Activated T-helper 9 cell treated with anti-CD3 and anti-CD28 coated beads, Interleukin-2, amount 50 U/mL, for 16 hours (primary cell): ENCODE results near the gene DOCK11.

Experiments
- DNase-seq: peaks from one replicate; pipeline ENCODE4 v3.0.0-alpha.2; 2020; ENCODE audit warnings: low read depth

Gene DOCK11

DNA sequence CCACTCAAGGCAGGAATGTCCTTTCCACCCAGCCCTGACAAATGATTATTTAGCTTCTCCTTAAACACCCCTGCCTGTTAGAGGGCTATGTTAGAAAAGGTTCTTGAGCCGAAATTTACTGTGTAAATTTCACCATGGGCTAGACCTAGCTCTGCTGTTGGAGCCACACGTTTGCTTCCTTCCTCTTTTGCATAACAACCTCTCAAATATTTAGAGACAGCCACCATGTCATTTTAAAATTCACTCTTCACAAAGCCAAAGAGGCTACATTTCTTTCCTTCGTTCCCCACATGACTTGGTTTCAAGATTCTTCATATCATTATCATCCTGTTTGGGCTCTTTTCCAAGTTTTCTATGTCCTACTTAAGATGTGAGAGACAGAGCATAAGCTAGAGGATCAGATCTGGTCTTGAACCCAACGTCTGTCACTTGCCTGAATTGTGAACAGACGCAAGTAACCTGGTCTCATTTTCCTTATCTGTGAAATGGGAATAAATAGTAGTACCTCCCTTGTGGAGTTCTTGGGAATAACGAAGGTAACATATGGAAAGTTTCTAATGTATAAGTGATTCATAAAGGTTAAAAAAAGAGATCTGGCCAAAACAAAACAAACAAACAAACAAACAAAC, 6.7 kb downstream of the DOCK11 start:
- no peak for DNase-seq

DNA sequence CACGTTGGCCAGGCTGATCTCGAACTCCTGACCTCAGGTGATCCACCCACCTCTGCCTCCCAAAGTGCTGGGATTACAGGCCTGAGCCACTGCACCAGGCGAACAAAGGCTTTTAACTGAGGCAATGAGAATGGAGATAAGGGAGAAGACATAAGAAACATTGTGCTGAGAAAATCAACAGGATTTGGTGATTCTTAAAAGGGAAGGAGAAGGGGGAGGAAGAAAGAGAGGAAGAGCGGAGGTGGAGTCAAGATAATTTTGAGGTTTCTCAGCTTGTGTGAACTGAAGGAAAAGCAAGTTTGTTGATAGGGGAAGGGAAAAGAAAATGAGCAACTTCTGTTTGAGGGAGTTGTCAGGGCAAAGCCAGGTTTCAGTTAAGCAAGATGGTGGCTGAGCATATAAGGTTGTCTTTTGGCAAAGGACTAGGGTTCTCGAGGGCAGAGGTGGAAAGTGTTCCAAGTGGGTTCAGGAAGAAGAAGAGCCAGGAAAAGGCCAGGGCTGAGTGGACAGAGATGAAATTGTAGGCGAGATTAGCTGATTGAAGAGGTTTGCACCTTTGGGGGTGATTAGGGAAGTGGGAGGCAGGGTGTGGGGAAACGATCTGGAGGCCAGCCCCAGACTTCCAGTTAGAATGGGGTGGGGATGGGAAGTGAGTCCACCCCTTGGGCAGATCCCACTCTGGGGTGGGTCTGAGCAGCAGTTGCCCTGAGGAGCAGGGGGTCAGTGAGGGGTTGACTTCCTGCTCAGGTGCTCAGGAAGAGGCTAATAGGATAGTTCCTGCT, 7.8 kb downstream of the DOCK11 start:
- no peak for DNase-seq

GRCh38 chrX:118504581-118504980, 9.0 kb downstream of the DOCK11 start:
- DNase-seq, result no peak

- DNase-seq, result no peak
Measured at GRCh38 chrX:118506805-118507480, 11.3 kb downstream of the DOCK11 start.

- DNase-seq, result no peak
Measured at GRCh38 chrX:118507766-118508165, 12.2 kb downstream of the DOCK11 start.

GRCh38 chrX:118508221-118508620, 12.6 kb downstream of the DOCK11 start:
- DNase-seq, result no peak

DNA sequence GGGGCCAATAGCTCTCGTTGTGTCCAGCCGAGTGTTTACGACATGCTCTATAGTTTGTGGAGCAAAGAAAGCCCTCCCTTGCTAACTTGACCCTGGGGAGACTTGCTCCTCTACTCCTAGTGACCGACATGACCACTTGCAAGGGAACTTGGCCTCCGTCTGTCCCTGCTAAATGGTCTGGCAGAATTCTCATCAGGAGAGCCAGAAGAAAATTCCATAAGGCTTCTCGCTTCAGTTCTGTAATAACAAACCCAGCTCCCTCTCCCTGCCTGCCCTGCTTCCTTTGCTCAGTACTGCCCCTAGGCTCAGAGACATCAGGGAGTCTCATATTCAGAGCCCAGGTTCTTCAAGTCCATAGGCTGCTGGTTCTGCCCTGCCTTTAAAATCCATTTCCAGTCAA, 13.0 kb downstream of the DOCK11 start:
- DNase-seq, result no peak

GRCh38 chrX:118510111-118510510, 14.5 kb downstream of the DOCK11 start:
- DNase-seq, result no peak

DNA sequence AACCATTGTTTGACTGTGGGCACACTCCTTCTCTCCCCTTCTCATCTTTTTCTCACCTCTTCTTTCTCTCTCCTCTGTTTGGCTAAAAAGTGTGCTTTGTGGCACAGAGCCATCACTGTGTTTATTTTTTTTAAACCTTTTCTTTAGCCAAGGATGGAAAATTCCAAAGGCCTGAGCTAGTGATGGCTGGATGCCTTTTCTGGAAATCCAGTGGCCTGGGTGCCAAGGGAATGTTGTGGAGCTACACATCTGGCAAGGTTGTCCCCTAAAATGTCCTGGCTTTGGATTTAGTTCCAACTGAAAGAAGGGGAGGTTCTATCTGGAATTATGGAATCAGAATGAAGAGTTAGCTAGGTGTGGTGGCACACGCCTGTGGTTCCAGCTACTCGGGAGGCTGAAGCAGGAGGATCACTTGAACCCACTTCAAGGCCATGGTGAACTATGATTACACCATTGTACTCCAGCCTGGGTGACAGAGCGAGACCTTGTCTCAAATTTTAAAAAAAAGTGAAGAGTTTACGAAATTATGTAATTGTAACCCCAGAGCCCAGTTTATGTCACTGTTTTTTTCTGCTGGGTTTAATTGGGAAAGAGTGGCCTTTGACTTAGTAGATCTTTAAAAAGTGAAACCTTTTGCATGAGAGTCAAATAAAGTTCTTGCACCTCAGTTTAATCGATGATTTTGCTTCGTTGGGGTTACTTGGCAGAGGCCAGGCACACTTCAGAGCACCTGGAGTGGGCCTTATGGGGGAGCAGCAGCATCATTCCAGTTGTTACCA, 17.7 kb downstream of the DOCK11 start:
- no peak for DNase-seq

DNA sequence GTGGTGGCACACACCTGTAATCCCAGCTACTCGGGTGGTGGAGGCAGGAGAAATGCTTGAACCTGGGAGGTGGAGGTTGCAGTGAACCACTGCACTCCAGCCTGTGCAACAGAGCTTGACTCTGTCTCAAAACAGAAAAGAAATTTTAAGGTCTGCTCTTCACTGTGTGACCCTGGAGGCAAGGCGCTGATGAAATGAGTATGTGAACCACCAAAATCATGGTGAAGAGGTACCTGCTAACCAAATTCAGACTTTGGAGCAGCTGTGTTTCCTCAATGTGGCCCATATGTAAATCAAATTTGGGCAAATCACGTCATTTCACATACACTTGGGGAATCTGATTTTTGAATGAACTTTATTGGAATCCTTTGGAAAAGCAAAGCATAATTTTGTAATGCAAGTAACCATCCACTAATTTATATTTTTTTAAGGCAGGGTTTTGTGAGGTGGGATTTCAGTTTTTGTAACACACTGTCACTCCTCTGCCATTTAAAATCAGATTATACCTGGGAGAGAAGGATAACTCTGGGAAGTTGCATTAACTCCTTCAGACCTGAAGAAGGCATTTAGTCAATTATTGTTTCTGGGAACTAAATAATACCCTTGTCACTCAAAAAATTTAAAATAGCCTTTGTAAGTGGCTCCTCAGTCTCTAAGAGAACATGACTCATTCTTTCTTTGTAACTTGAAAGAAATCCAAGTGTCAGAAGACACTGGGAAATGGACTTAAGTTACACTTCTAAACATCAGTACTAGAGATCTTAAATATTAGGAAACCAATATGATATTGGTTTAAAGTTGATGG, 24.0 kb downstream of the DOCK11 start:
- DNase-seq, result no peak

- no peak for DNase-seq
Measured at GRCh38 chrX:118520216-118521206, 24.9 kb downstream of the DOCK11 start.

DNA sequence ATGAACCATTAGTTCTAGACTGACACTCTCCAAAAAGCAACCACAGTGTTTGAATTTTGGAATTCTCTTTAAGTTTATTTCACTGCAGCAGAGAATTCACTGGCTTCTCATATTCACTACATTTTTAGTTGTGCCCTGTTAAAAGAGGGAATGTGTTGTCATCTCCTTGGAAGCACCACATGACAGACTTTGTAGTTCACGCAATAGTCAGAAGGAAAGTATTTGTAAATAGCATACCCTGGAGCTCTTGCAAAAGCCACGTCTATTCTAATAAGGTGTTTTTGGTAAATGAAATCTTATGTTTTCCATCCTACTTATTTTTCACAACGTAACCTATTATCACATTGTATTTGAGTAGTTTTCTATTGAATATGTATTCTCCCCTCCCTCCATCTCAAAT, 25.8 kb downstream of the DOCK11 start:
- DNase-seq, result no peak

- DNase-seq, result no peak
Measured at GRCh38 chrX:118522230-118522926, 26.8 kb downstream of the DOCK11 start.

DNA sequence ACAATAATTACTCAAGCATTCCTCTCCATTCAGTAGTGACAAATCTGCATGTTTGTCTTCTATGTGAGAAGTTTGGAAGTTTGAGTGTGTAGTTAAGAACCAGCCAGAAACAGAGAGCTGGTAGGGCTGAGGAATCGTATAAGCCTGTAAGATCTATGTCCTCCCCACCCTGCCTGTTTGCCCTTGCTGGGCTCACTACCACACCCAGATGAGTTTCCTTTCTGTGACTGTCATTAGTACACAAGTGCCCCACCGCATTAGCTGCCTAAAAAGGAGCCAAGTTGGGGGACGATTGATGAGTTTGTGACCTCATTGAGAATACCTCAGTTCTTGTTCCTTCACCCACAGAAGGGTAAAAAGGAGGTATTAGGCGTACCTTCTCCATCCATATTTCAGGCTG, 28.3 kb downstream of the DOCK11 start:
- DNase-seq, result no peak

DNA sequence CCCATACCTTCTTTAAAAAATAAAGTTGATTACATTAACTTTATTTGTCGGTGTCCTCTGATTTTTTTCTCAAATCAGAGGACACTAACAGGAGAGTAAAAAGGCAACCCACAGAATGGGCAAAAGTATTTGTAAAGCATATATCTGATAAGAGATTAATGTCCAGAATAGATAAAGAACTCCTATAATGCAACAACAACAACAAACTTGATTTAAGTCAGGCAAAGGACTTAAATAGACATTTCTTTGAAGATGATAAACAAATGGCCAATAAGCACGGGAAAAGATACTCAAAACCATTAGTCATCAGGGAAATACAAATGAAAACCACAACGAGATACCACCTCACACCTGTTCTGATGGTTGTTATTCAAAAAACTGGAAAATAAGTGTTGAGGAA, 28.7 kb downstream of the DOCK11 start:
- DNase-seq, result no peak

- DNase-seq, result no peak
Measured at GRCh38 chrX:118525174-118525730, 29.6 kb downstream of the DOCK11 start.

DNA sequence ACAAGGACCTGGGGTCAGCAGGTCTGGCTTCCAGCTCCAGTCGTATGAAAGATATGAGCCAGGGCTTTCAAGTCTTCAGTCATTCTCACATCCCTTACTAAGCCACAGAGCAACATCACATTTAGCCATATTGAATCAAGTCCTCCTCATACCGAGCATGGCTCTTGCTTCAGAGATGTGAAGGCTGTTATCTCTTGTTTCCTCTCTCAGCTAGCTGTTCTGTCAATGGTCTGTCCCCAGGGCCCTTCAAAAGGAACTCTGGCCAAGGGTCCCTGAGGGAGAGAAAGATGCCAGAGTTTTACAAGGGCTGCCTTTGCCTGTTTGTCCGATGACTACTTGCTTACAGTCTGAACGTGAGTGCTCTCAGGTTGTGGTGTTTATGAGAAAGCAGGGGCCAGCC, 30.5 kb downstream of the DOCK11 start:
- DNase-seq, result no peak

GRCh38 chrX:118528071-118528737, 32.6 kb downstream of the DOCK11 start:
- DNase-seq, result peak; percentile 33
